ENCODE data around the gene RPS6KC1.

DNA sequence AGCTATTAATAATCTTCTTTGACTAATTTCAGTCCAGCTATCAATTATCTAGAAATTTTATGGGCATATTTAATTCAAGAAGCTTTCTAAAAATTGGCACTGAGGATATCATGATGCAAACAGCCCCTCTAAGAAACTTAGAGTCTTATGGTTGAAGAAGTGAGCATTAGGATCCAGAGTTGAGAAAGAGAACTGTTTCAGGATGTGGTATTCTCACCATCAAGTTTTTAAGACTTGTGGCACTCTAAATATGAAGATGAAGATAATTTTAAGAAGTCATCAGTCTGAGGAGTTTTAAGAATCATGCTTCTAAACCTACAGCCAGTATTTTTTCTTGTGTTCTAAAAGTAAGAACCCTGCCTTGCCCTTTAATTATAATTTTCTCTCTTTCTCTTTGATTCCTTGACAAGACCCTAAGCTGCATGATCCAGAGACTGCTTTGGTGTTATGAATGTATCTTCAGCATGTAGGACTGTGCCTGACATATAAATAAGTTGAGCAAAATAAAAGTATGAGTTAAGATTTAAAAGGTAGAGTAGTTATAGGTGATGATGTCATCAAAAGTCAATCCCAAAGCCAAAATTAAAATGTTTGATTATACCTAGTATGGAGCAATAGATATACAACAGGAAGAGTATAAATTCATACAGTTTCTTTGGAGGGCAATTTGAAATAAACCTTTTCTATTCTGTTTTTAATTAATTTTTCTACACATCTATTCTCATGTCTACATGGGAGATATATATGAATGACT lies 39.1 kb downstream of the RPS6KC1 start:
- TF ChIP-seq, protein P1, sequence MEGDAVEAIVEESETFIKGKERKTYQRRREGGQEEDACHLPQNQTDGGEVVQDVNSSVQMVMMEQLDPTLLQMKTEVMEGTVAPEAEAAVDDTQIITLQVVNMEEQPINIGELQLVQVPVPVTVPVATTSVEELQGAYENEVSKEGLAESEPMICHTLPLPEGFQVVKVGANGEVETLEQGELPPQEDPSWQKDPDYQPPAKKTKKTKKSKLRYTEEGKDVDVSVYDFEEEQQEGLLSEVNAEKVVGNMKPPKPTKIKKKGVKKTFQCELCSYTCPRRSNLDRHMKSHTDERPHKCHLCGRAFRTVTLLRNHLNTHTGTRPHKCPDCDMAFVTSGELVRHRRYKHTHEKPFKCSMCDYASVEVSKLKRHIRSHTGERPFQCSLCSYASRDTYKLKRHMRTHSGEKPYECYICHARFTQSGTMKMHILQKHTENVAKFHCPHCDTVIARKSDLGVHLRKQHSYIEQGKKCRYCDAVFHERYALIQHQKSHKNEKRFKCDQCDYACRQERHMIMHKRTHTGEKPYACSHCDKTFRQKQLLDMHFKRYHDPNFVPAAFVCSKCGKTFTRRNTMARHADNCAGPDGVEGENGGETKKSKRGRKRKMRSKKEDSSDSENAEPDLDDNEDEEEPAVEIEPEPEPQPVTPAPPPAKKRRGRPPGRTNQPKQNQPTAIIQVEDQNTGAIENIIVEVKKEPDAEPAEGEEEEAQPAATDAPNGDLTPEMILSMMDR (conservative IDR thresholded peaks at IDR 0.05) = no peak
- TF ChIP-seq EZH2 (IDR thresholded peaks at IDR 0.05; ENCODE audit: low read depth) = no peak

All from PC-9 (cell line).